ENCODE results near the gene SEMA3G.

SEMA3G gene

GRCh38 chr3:52487050-52487787, 42.3 kb upstream of the SEMA3G start:
- no CpG with 5 or more reads among the region's 31 CpGs for WGBS (ENCODE audit: insufficient coverage, insufficient read length)
- Histone ChIP-seq H3K9me3 (ENCODE audit: control insufficient read depth, insufficient read depth, low read length) (no peaks in the 10 kb centered on the region), H3K27ac (ENCODE audit: low read length) (no peak overlapping the region), H3K4me3 (ENCODE audit: low read length) (no peak overlapping the region), H3K4me1 (ENCODE audit: control insufficient read depth, insufficient read depth, low read length) (no peaks in the 10 kb centered on the region; the same call in 1 of the 2 replicates), H3K36me3 (ENCODE audit: control insufficient read depth, insufficient read depth, low read length) (peaks cover 49% of the 10 kb centered on the region), H3K27me3 (ENCODE audit: control insufficient read depth, insufficient read depth, low read length) (no peaks in the 10 kb centered on the region)
- DNase-seq (ENCODE audit: low read depth, low spot score) = no peak

- Histone ChIP-seq H3K27me3 (ENCODE audit: control insufficient read depth, insufficient read depth, low read length) (no peaks in the 10 kb centered on the region), H3K4me3 (ENCODE audit: low read length) (no peak overlapping the region), H3K9me3 (ENCODE audit: control insufficient read depth, insufficient read depth, low read length) (no peaks in the 10 kb centered on the region), H3K27ac (ENCODE audit: low read length) (no peak overlapping the region), H3K36me3 (ENCODE audit: control insufficient read depth, insufficient read depth, low read length) (peaks cover 43% of the 10 kb centered on the region), H3K4me1 (ENCODE audit: control insufficient read depth, insufficient read depth, low read length) (no peaks in the 10 kb centered on the region; the same call in 1 of the 2 replicates)
- WGBS (ENCODE audit: insufficient coverage, insufficient read length) = no CpG with 5 or more reads among the region's 10 CpGs
- DNase-seq (ENCODE audit: low read depth, low spot score) = no peak
Observed at GRCh38 chr3:52484680-52485461, 40.0 kb upstream of the SEMA3G start.

GRCh38 chr3:52483577-52484381, 38.9 kb upstream of the SEMA3G start:
- DNase-seq (ENCODE audit: low read depth, low spot score) = no peak
- Histone ChIP-seq H3K27me3 (ENCODE audit: control insufficient read depth, insufficient read depth, low read length) (no peaks in the 10 kb centered on the region), H3K9me3 (ENCODE audit: control insufficient read depth, insufficient read depth, low read length) (no peaks in the 10 kb centered on the region), H3K4me1 (ENCODE audit: control insufficient read depth, insufficient read depth, low read length) (no peaks in the 10 kb centered on the region; the same call in 1 of the 2 replicates), H3K4me3 (ENCODE audit: low read length) (no peak overlapping the region), H3K27ac (ENCODE audit: low read length) (no peak overlapping the region), H3K36me3 (ENCODE audit: control insufficient read depth, insufficient read depth, low read length) (peaks cover 43% of the 10 kb centered on the region)
- WGBS (ENCODE audit: insufficient coverage, insufficient read length) = no CpG with 5 or more reads among the region's 13 CpGs

GRCh38 chr3:52483081-52483480, 38.2 kb upstream of the SEMA3G start:
- no peaks in the 10 kb centered on the region; the same call in 1 of the 2 replicates for H3K4me1 ChIP-seq (ENCODE audit: control insufficient read depth, insufficient read depth, low read length)
- no peaks in the 10 kb centered on the region for H3K9me3 ChIP-seq (ENCODE audit: control insufficient read depth, insufficient read depth, low read length)
- peaks cover 43% of the 10 kb centered on the region for H3K36me3 ChIP-seq (ENCODE audit: control insufficient read depth, insufficient read depth, low read length)
- WGBS (ENCODE audit: insufficient coverage, insufficient read length) = no CpG with 5 or more reads among the region's 14 CpGs
- no peak overlapping the region for H3K4me3 ChIP-seq (ENCODE audit: low read length)
- no peak overlapping the region for H3K27ac ChIP-seq (ENCODE audit: low read length)
- H3K27me3 ChIP-seq (ENCODE audit: control insufficient read depth, insufficient read depth, low read length) = no peaks in the 10 kb centered on the region
- DNase-seq (ENCODE audit: low read depth, low spot score) = no peak

- no peaks in the 10 kb centered on the region; the same call in 1 of the 2 replicates for H3K4me1 ChIP-seq (ENCODE audit: control insufficient read depth, insufficient read depth, low read length)
- no peak overlapping the region for H3K27ac ChIP-seq (ENCODE audit: low read length)
- H3K9me3 ChIP-seq (ENCODE audit: control insufficient read depth, insufficient read depth, low read length) = no peaks in the 10 kb centered on the region
- no CpG with 5 or more reads among the region's 23 CpGs for WGBS (ENCODE audit: insufficient coverage, insufficient read length)
- H3K4me3 ChIP-seq (ENCODE audit: low read length) = no peak overlapping the region
- peaks cover 43% of the 10 kb centered on the region for H3K36me3 ChIP-seq (ENCODE audit: control insufficient read depth, insufficient read depth, low read length)
- peak; percentile 57 for DNase-seq (ENCODE audit: low read depth, low spot score)
- no peaks in the 10 kb centered on the region for H3K27me3 ChIP-seq (ENCODE audit: control insufficient read depth, insufficient read depth, low read length)
Observed at GRCh38 chr3:52481819-52482521, 37.1 kb upstream of the SEMA3G start.

GRCh38 chr3:52480768-52481715, 36.1 kb upstream of the SEMA3G start:
- Histone ChIP-seq H3K4me3 (ENCODE audit: low read length) (no peak overlapping the region), H3K27ac (ENCODE audit: low read length) (no peak overlapping the region), H3K36me3 (ENCODE audit: control insufficient read depth, insufficient read depth, low read length) (peaks cover 48% of the 10 kb centered on the region), H3K4me1 (ENCODE audit: control insufficient read depth, insufficient read depth, low read length) (no peaks in the 10 kb centered on the region; the same call in 1 of the 2 replicates), H3K9me3 (ENCODE audit: control insufficient read depth, insufficient read depth, low read length) (no peaks in the 10 kb centered on the region), H3K27me3 (ENCODE audit: control insufficient read depth, insufficient read depth, low read length) (no peaks in the 10 kb centered on the region)
- WGBS (ENCODE audit: insufficient coverage, insufficient read length) = no CpG with 5 or more reads among the region's 27 CpGs
- DNase-seq (ENCODE audit: low read depth, low spot score) = no peak

- H3K36me3 ChIP-seq (ENCODE audit: control insufficient read depth, insufficient read depth, low read length) = peaks cover 53% of the 10 kb centered on the region
- no CpG with 5 or more reads among the region's 16 CpGs for WGBS (ENCODE audit: insufficient coverage, insufficient read length)
- no peak overlapping the region for H3K27ac ChIP-seq (ENCODE audit: low read length)
Observed at GRCh38 chr3:52479877-52480575, 35.1 kb upstream of the SEMA3G start.

GRCh38 chr3:52479037-52479876, 34.4 kb upstream of the SEMA3G start:
- H3K27me3 ChIP-seq (ENCODE audit: control insufficient read depth, insufficient read depth, low read length) = no peaks in the 10 kb centered on the region
- H3K36me3 ChIP-seq (ENCODE audit: control insufficient read depth, insufficient read depth, low read length) = peaks cover 53% of the 10 kb centered on the region
- WGBS (ENCODE audit: insufficient coverage, insufficient read length) = no CpG with 5 or more reads among the region's 7 CpGs
- no peaks in the 10 kb centered on the region for H3K9me3 ChIP-seq (ENCODE audit: control insufficient read depth, insufficient read depth, low read length)
- no peak for DNase-seq (ENCODE audit: low read depth, low spot score)
- H3K4me1 ChIP-seq (ENCODE audit: control insufficient read depth, insufficient read depth, low read length) = no peaks in the 10 kb centered on the region; the same call in 1 of the 2 replicates
- no peak overlapping the region for H3K4me3 ChIP-seq (ENCODE audit: low read length)
- H3K27ac ChIP-seq (ENCODE audit: low read length) = no peak overlapping the region

More at GRCh38 chr3:52479877-52480575, 35.1 kb upstream of the SEMA3G start:
- Histone ChIP-seq H3K4me1 (ENCODE audit: control insufficient read depth, insufficient read depth, low read length) (no peaks in the 10 kb centered on the region; the same call in 1 of the 2 replicates), H3K9me3 (ENCODE audit: control insufficient read depth, insufficient read depth, low read length) (no peaks in the 10 kb centered on the region), H3K4me3 (ENCODE audit: low read length) (no peak overlapping the region), H3K27me3 (ENCODE audit: control insufficient read depth, insufficient read depth, low read length) (no peaks in the 10 kb centered on the region)
- no peak for DNase-seq (ENCODE audit: low read depth, low spot score)

Measured in iPS DF 6.9 (cell line).